Stimulated activated CD4-positive, alpha-beta T cell treated with anti-CD3 and anti-CD28 coated beads, Interleukin-4, amount 100 ng/mL, for 48 hours (primary cell): Measurements from ENCODE around the gene GOLGA5.
A peak's percentile ranks its signal among the peaks of the same experiment; 100 is the strongest.
"Not testable (repeated sequence)": the region's sequence is repeated elsewhere in the genome, so short reads cannot be mapped to it uniquely, and the experiment has no call there.

ENCODE experiments used
- DNase-seq, 2 donors: peaks; one replicate each; pipeline ENCODE4 v3.0.0-alpha.2; 2020; ENCODE audit warnings: low read depth in 2 of 2

GOLGA5 gene

DNA sequence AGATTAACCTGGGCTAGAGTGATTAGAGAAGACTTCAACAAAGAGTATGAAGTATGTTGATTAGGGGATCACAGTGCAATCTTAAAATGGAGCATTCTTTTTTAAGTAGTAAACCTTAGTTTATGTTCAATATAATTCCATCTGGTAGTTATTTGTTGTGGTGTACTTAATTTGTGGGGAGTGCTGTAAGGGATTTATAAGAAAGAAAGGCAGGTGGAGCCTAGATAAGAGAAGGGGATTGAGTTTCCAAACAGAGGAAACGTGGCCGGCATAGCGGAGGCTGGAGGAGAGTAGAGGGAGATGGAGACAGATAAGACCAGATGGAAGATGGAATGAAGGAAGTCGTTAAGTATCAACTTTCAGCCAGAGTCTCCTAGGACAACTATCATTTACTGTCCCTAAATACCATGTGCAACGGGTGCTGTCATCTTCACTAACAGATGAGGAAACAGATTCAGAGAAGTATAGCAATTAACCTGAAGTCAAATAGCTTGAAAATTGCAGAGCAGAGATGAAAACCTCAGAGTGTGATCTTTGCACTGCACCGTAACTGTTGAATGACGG, 38.1 kb downstream of the GOLGA5 start:
- DNase-seq, result no peak

DNA sequence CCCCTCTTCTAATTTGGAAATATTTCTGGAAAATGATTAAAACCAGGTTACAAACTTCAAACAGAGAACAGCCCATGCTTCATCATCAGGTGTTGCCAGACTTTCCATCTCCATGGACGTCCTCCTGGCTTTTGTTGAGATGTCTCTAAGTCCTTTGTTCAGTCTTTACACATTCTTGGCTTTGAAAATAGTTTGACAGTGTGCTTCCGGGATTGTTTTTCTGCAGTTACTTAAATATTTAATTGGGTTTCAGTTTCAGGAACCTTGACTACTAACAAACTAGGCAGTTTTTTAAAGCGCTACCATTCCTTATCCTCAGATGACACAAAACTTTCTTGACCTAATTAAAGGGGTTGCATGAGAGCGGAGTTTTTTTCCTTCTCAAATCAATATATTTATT, 47.8 kb downstream of the GOLGA5 start:
- DNase-seq, result no peak

DNA sequence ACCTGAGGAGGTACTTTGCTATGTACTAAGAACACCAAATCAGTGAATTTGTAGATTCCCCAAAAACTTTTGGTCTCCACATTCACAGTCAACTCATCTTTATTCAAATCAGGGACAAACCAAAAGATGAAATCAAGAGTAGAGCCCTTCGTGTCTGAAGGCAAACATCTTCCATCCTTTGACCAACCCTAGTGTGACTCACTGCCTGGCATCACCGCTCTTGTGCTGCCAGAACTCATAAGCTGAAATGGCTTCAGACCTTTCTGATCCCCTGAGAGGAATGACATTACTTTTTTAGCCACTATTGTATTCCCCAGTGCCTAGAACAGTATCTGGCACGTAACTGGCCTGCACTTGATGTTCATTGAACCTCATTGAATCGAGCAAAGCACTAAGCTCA, 50.1 kb downstream of the GOLGA5 start:
- peak in 1 of 2 donors; percentile 14 for DNase-seq

DNA sequence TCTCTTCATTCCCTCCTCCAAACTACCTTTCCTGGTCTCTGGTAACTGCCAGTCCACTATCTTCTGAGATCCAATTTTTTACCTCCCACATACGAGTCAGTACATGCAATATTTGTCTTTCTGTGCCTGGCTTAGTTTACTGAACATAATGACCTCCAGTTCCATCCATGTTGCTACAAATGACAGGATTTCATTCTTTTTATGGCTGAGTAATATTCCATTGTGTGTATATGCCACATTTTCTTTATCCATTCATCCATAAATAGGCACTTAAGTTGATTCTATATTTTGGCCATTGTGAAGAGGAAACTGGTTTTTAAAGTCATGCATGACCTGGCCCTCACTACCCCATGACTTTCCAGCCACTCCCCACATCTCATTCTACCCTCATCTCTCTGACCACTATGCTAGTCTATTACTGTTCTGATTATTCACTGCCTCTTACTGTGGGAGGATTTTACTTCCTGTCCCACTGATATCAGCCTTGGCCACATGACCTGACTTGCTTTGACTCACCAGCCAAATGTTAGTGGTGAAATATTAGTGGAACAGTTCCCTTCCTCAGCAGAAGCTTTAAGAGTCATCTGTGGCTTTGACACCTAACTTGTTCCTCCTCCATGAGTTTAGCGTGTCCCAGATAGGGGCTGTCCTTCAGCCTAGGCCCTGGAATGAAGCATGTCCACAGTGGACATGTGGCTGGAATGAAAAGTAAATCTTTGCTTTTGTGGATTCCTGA, 52.2 kb downstream of the GOLGA5 start:
- DNase-seq, result peak in 1 of 2 donors; percentile 32

DNA sequence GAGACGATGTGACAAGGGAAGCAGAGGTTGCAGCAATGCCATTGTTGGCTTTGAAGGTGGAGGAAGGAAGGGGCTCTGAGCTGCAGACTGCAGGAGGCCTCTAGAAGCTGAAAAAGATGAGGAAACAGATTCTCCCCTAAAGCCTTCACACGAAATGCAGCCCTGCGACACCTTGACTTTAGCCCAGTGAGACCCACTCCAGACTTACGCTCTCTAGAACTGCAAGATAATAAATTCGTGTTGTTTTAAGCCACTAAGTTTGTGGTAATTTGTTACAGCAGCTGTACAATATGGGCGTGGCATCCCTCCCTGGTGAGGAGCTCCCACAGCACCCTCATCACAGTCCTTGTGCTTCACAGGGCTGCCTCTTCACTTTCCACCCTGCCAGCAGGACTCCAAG, 53.2 kb downstream of the GOLGA5 start:
- DNase-seq, result no peak

DNA sequence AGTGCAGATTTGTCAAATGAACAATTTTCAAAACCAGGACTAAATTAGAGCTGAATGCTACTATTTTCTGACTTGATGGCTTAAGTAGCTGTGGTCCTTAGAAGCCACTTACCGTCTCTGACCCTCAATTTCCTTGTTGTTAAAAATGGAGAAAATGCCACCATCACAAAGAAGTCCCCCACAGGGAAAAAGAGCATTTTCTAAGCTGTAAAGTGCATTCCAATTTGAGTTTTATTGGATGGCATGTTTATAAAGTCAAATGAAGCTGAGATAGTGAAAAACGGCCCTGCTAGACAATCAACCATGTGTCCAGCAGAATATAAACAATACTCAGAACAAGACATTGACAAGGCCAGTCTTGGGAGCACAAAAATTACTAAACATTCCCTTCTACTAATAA, 53.6 kb downstream of the GOLGA5 start:
- DNase-seq, result no peak

DNA sequence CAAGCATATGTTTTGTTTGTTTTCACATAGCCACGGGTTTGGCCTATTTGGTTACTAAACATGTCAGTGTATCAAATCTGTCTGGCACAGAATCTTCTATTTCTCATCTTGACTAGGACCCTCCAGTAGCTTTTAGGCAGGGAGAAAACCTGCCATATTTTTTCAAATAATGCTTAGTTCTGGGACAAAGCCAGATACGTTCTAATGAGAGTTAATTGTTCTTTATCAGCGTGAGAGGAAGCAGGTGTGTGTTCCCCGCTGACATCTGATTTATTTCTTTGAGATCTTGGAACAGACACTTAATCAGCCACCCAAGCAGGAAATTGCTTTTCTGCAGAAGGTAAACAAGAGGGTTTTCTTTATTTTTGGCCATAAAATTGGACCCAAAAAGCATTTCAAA, 54.8 kb downstream of the GOLGA5 start:
- DNase-seq, result no peak

DNA sequence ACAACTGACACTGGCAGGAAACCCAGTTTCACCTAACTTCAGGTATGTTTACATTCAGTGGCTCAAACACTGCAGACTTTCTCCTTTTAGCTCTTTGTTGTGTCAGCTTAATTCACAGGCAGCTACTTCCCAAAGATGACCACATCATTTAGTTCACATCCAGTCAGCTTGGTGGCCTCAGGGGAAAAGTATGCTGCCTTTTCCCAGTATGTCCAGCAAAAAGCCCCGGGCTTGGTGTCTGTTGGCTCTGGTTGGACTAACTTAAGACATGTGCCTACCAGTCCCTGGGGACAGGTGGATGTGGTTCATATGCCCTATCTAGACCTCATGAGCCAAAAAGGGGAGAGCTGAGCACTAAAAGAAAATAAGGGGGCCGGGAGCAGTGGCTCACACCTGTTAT, 56.4 kb downstream of the GOLGA5 start:
- DNase-seq, result no peak

DNA sequence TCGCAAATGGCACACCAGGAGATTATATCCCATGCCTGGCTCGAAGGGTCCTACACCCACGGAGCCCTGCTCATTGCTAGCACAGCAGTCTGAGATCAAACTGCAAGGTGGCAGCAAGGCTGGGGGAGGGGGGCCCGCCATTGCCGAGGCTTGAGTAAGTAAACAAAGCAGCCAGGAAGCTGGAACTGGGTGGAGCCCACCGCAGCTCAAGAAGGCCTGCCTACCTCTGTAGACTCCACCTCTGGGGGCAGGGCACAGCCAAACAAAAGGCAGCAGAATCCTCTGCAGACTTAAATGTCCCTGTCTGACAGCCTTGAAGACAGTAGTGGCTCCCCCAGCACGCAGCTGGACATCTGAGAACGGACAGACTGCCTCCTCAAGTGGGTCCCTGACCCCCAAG, 59.0 kb downstream of the GOLGA5 start:
- not testable (repeated sequence) for DNase-seq

DNA sequence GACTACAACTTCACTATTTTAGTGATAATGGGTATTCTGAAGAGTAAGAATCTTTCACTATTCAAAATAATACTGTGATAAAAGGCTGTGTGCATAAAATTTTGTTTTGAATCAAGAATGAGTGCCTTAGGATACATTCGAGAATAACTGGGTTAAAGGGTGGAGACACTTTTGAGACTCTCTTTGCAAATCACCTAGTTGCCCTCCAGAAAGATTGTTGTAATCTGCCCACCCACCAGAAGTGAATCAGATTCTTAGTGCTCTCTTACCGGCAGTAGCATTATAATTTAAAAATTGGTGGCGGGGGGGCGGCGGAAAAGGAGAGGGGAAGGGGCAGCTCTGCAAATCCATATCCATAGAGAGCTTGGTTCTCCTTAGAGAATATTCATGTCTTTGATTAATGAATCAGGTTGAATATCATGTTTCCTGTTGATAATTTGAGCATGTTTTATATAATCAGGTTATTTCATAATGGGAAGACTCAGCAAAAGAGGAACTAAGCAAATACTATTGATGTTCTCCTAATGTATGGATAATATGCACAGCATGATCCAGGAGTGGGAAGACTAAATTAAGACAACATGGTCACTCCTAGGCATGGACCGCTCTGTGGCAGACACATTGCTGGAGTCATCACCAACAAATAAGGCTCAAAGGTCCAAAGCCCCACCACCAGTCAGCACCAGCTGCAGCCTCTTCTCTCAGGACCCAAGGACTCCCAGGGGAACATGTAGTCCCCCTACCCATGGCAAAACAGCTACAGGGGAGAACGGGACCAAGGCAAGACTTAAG, 66.1 kb downstream of the GOLGA5 start:
- DNase-seq, result no peak

DNA sequence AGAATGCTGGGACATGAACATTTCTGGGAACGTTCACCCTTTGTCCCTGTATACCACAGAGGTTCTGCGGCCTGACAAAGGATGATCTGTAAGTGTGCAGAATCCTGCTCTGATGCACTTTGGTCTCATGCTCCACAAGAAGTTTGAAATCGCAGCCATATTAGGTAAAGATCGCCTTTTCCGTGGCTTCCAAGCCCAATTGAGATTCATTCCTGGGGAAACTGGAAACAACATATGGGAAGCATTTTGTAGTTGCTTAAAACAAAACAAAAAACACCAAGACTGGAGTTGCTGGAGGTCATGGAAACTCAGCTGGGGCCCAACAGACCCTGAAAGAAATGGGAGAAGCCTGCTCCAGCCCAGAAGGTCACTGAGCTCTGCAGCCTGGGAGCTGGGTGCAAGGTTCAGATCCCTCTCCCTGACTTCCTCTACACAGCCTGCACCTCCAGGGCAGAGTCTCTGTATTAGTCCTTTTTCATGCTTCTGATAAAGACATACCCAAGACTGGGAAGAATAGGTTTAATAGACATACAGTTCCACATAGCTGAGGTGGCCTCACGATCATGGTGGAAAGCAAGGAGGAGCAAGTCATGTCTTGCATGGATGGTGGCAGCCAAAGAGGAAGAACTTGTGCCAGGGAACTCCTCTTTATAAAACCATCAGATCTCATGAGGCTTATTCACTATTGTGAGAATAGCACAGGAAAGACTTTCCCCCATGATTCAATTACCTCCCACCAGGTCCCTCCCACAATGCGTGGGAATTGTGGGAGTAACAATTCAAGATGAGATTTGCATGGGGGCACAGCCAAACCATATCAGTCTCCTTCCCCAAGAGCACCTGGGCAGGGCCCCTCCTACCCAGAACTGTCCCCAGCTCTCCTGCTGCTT, 68.0 kb downstream of the GOLGA5 start:
- DNase-seq, result no peak

DNA sequence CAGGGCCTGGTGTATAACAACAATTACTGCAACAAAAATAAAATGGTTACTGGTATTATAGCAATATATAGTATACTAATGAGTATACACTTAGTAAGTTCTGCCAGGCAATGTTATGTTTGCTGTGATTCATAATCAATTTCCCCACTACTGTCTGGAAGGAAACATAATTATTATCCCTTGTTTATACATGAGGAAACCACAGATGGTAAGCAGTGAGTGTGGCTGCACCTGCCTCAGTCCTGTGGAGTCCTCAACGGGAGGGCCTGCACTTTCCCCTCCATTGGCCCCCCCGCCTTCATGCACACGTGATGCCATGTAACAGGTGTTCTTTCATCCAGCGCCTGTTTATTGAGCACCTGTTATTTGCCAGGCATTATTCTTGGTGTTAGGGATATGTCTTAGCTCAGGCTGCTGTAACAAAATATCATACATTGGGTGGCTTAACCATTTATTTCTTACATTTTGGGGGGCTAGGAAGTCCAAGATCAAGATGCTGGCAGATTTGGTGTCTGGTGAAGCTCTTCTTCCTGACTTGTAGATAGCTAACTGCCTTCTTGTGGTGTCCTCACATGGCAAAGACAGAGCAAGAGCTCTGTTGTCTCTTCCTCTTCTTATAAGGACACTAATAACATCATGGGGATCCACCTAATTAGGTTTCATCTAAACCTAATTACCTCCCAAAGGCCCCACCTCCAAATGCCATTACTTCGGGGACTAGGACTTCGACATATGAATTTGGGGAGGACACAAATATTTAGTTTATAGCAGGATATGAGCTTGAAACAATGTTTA, 69.4 kb downstream of the GOLGA5 start:
- no peak for DNase-seq

DNA sequence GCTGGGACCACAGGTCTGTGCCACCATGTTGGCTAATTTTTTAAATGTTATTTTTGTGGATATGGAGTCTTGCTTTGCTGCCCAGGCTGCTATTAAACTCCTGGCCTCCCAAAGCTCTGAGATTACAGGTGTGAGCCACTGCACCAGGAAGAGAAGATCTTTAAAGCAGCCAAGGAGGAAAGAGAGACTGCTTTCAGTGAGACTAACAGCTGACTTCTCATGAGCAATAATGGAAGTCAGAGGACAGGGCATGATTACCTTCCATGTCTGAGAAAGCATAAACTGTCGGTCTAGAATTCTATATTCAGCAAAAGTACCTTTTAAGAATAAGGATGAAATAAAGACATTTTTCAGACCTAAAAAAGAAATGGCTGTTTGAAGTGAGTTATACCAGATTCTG, 71.6 kb downstream of the GOLGA5 start:
- DNase-seq, result no peak

DNA sequence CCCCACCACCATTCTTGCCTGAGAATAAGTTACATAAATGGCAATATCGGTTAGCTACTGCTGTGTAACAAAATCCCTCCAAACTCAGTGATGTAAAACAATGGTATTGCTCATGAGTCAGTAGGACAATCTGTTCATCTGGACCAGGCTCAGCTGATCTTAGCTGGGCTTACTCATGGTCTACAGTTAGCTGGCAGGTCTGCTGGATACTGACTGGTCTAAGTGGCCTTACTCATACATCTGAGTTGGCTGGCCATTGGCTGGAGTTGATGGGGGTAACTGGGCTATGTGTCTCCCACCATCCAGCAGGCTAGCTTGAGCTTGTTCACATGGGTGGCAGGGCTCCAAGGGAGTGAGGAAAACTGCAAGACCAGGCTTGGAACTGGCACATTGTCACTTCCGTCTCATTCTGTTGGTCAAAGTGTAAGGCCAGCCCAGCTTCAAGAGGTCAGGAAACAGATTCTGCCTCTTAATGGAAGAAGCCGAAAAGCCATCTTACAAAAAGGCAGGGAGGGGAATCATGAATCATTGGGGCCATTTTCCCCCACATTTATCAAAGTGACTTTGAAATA, 72.2 kb downstream of the GOLGA5 start:
- no peak for DNase-seq

DNA sequence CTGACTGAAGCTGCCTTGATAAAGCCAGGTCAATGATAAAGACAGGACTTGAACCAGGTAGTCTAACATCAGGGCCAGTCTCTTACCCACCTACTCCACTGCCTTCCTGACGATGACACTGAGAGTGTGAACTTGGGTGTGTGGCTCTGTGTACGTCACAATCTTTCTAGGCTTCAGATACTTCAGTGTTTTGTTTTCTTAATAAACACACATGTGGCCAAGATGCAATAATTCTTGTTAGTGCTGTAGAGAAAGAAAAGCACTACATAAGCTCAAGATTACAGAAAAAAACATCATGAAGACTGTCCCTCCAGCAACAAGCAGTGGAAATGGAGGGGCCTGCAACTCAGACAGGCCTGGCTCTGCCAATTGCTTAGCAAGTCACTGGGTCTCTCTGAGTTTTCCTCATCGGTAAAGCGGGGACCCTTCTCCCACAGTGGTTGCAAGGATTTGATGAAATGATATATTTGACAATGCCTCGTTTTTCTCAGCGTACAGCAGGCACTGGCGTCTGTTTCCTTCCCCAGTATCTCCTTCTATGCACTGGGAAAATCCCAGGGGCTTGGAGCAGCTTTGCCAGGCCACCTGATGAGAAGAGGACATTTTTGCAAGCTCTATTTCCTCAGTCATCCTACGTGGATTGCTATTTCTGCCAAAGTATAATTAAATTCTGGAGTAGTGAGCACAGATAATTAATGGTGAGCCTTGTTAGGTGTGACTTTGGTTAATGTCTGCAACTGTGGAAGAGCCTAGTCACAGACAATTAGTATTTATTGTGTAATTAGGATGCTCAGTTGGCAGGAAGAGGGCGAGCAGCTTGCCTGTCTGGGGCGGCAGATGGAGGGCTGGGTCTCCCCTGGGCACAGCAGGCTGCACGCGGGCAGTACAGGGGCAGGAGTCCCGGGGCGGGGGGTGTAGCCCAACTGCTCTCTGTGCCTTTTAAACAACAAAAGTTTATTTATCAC, 73.1 kb downstream of the GOLGA5 start:
- DNase-seq, result no peak

DNA sequence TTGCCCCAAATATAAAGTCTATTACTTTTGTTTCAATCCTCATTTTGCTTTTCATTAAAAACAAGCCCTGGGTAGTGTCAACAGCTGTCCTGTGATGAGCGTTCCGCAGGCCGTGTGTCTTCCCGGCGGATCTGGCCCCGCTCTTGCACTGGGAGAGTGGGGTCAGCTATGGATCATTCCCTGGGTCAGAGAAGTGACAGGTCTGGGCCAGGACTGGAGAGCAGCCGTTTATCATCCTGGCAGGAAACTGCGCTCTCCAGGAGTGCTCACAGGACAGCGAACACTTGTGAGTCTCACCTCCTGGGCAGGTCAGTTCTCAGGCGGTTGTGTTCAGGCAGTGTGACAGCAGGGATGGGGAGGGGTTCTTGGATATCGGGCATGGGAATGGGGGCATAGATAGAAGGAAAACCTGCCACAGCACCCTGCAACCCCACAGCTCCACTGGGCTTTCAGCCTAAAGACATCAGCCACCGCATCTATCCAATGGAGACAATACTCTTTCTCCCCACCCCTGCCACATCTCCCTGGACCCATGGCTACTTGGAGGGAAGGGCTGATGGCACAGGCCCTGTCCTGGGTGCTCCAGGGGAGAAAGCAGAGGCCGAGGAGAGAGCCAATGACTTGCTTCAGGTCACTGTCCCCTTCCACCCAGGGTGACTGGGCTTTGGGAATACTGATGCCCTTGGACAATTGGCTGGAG, 81.0 kb downstream of the GOLGA5 start:
- DNase-seq, result no peak

DNA sequence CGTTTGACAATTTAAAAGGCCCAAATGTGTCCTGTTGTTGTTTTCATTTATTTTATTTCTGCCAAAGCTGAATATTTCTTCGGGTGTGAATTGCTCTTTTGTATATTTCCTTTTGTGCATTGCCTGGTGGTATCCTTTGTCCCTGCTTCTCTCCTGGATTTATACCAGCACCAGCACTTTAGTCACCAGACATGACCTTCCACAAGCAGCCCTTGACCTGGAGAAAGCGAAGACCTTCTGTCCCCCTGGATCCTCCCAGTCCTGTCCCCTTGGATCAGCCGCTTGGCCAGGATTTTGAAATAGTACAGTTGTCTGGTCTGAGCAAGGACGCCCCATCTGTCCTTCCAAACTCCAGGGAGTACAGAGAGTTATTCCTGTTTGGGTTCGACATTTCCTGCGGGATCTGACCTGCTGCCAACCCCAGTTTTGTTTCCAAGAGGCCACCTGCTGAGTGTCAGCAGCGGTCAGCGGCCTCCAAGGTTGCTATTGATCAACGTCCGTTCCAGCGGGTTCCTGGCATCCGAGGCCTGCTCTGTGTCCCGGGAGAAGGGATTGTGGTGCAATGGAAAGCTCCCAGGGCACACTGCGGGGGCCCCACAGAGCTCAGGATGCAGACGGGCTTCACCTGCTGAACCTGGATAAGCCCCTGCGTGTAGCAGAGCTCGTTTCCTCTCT, 83.8 kb downstream of the GOLGA5 start:
- DNase-seq, result no peak

DNA sequence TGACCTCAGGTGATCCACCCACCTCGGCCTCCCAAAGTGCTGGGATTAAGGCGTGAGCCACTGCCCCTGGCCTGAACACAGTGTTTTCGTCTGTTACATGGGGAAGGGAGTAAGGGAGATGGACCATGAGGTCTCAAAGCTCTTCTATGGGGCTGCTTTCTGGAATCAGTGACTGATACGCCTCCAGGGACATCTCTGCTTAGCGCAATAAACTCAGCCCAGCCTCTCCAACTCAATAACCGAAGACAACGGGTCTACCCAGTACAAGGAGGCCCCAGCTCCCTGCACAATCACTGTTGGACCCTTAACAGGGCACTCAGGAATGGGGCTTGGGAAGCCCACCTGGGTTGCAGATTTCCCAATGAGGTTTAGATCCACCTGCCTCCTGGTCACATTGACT, 86.2 kb downstream of the GOLGA5 start:
- no peak for DNase-seq
